Measurements from ENCODE around the gene EDEM3. TPM values are rescaled to one million over a fixed set of nuclear protein-coding genes. Genes with fewer than 3 reads are reported as not detected.

Gene EDEM3
- total RNA-seq, 2 experiments from 2014 or later, result 28.4 to 32.8 TPM

DNA sequence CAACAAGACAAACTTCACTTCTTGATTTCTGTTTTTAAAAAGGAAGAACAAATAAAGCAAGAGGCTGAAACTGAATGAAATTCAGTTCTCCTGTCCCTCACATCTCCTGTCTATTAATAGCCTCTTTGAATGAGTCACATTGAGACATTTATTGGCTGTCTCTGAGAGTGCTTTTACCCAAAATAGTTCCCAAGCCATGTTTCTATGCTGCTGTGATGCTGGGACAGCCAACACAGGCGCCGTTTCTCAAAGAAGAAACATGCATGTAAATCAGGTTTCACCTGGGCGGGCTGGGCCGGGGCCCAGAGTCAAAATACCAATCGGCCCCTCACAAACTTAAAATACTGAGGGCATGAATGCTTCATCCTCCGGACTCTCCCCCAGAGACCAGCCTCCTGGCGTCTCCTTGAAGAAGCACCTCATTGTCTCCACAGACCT lies 105.2 kb downstream of the EDEM3 start:
- H3K27me3 Mint-ChIP-seq, result peaks cover 6% of the 10 kb centered on the region
- no peak for DNase-seq
- H3K36me3 Mint-ChIP-seq (ENCODE audit: low read depth), result no peaks in the 10 kb centered on the region
- CTCF ChIA-PET, result no interaction called here
- no peak overlapping the region for H3K4me3 Mint-ChIP-seq
- H3K9me3 Mint-ChIP-seq, result no peaks in the 10 kb centered on the region
- POLR2A ChIA-PET, result no interaction called here
- no peak overlapping the region for H3K27ac Mint-ChIP-seq
- no peaks in the 10 kb centered on the region for H3K4me1 Mint-ChIP-seq

DNA sequence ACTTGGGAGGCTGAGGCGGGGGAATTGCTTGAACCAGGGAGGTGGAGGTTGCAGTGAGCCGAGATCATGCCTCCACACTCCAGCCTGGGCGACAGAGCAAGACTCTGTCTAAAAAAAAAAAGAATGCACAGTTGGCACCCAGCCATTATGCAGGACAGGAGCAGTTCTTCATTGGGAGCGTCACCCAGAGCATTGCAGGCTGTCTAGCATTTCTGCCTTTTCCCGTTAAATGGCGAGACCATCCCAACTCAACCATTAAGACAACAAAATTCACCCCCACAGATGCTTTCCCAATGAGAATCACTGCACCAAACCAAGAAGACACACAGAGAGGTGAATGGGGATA lies 105.8 kb downstream of the EDEM3 start:
- DNase-seq, result no peak
- Mint-ChIP-seq H3K27me3 (peaks cover 6% of the 10 kb centered on the region), H3K4me1 (no peaks in the 10 kb centered on the region), H3K4me3 (no peak overlapping the region), H3K36me3 (ENCODE audit: low read depth) (no peaks in the 10 kb centered on the region), H3K27ac (no peak overlapping the region), H3K9me3 (no peaks in the 10 kb centered on the region)
- CTCF ChIA-PET, result no interaction called here
- POLR2A ChIA-PET, result no interaction called here

DNA sequence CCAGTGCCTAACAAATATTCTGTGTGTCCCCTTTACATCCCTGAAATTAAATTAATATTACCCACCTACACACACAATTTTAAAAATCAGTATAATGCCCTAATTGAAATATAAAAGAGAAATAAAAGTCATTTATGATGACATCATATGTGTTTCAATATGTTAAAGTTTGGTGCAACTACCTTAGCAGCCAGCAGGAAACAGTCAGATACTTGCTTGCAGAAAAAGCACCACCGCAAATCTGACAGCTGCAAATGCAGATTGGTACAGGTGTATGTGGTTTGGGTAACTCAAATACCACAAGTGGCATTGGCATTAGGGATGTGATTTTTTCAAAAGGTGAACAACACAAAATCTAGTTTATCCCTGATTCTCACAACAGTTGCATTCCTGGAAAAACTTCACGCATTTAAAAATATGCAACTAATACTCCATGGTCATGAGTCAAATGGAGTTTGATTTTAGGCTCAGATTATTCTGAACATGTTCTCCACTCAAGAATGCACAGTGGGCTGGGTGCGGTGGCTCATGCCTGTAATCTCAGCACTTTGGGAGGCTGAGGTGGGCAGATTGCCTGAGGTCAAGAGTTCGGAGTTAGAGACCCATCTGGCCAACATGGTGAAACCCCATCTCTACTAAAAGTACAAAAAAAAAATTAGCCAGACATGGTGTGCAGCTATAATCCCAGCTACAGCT lies 106.3 kb downstream of the EDEM3 start:
- Mint-ChIP-seq H3K4me3 (no peak overlapping the region), H3K9me3 (no peaks in the 10 kb centered on the region), H3K36me3 (ENCODE audit: low read depth) (no peaks in the 10 kb centered on the region), H3K4me1 (no peaks in the 10 kb centered on the region), H3K27me3 (peaks cover 6% of the 10 kb centered on the region), H3K27ac (no peak overlapping the region)
- DNase-seq, result no peak
- ChIA-PET POLR2A (no interaction called here), CTCF (no interaction called here)

DNA sequence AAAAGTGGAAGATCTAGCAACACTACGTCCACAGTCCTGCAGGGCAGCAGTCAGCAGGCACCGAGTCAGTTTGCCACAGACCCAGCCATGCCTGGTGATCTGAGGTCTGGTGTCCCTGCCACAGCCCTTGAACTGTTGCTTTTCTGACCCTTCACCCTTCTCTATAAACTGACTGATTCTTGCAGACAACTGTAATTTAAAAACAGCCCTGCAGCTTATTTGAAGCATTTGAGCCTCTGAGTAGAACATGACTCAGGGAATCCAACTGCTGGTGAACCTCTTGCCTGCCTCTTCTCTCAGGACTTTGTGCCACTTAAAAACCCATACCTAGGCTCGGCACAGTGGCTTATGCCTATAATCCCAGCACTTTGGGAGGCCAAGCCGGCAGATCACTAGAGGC lies 107.2 kb downstream of the EDEM3 start:
- no peak overlapping the region for H3K27ac Mint-ChIP-seq
- peaks cover under 1% of the 10 kb centered on the region for H3K27me3 Mint-ChIP-seq
- H3K4me3 Mint-ChIP-seq, result no peak overlapping the region
- no peaks in the 10 kb centered on the region for H3K36me3 Mint-ChIP-seq (ENCODE audit: low read depth)
- CTCF ChIA-PET, result no interaction called here
- no peaks in the 10 kb centered on the region for H3K9me3 Mint-ChIP-seq
- no peak for DNase-seq
- POLR2A ChIA-PET, result no interaction called here
- no peaks in the 10 kb centered on the region for H3K4me1 Mint-ChIP-seq

DNA sequence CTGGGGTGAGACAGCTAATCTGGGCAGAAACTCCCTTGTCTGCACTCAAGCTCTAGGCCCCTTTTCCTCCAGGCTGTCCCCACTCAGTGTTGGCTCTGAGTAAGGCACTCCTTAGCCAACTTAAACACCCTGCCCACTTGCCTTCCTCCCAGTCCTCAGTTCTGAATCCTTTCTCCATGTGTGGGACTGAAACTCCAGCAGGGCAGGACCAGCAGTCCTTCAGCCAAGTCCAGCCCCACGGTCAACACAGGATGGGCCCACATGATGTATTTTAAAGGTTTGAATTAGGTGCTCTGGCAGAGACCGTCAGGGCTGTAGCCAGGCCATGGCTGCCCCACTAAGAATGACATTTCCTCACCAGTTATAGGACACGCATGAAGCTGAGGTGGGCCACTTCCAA lies 107.8 kb downstream of the EDEM3 start:
- H3K27me3 Mint-ChIP-seq, result no peaks in the 10 kb centered on the region
- no peak overlapping the region for H3K4me3 Mint-ChIP-seq
- ChIA-PET POLR2A (no interaction called here), CTCF (no interaction called here)
- no peaks in the 10 kb centered on the region for H3K4me1 Mint-ChIP-seq
- H3K27ac Mint-ChIP-seq, result no peak overlapping the region
- H3K9me3 Mint-ChIP-seq, result no peaks in the 10 kb centered on the region
- H3K36me3 Mint-ChIP-seq (ENCODE audit: low read depth), result no peaks in the 10 kb centered on the region
- no peak for DNase-seq

DNA sequence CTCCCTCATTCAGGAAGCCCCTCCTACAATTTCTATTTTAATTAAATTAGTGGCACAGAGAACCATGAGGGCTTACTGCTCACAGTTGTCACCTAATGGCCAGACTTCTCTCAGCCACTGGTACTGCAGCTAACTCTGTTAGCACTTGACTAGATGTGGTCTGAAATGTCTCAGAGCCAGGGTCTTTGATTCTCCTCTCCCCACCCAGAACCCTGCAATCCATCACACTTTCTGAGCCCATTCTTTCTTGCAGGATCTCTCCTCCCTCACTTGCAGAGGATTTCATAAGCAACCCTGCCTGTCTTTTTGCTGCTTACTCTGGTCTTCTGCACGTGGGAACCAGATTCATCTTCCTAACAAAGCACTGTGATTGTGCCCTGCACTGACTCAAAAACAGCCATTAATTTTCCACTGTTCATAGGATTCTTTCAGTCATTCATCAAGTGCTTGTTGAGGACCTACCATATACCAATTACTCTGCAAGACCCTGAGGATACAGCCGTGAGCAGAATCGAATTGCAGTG lies 108.4 kb downstream of the EDEM3 start:
- CTCF ChIA-PET, result no interaction called here
- H3K4me3 Mint-ChIP-seq, result no peak overlapping the region

DNA sequence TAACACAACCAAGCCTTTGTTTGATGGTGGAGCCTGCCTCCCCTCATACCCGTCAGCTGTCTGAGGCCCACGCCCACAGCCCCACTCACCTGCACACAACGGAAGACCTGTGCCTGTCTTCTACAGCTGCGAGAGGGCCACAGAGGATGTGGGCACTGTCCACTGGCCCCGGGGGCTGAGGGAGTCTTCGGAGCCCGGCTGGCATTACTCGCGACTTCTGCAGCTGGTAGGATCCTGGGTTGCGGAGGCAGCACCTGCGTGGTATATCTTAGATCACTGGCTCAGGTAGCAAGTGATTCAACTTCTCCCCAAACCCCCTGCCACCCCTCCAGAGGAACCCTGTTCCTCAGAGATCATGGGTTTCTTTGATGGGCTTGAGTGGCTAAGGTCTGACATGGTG lies 109.9 kb downstream of the EDEM3 start:
- Mint-ChIP-seq H3K36me3 (ENCODE audit: low read depth) (no peaks in the 10 kb centered on the region), H3K27me3 (no peaks in the 10 kb centered on the region), H3K4me3 (no peak overlapping the region), H3K4me1 (no peaks in the 10 kb centered on the region), H3K27ac (no peak overlapping the region), H3K9me3 (no peaks in the 10 kb centered on the region)
- no peak for DNase-seq
- CTCF ChIA-PET, result no interaction called here
- POLR2A ChIA-PET, result no interaction called here

More for the DNA sequence above, 108.4 kb downstream of the EDEM3 start:
- POLR2A ChIA-PET, result no interaction called here
- no peaks in the 10 kb centered on the region for H3K27me3 Mint-ChIP-seq
- no peaks in the 10 kb centered on the region for H3K9me3 Mint-ChIP-seq
- H3K4me1 Mint-ChIP-seq, result no peaks in the 10 kb centered on the region
- H3K36me3 Mint-ChIP-seq (ENCODE audit: low read depth), result no peaks in the 10 kb centered on the region
- no peak overlapping the region for H3K27ac Mint-ChIP-seq
- DNase-seq, result no peak

DNA sequence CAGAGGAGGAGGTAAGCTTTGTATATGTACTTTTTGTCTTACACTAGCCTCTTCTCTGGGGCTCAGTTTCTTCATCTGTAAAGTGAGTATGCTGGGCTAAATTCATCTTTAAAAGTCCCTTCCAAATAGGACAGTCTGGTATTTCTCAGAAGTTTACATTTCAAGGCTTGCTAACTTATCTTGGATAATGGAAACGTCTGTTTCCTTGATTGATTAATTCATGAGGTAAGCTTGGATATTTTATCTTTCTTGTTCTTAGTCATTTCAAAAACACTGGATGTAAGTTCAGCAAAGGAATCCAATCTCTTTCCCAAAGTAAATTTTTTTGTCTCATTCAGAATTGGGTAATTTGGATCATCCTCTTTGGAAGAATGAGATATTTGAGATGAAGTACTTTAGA lies 111.0 kb downstream of the EDEM3 start:
- H3K4me1 Mint-ChIP-seq, result no peaks in the 10 kb centered on the region
- CTCF ChIA-PET, result interaction anchor here (0.7 kb wide), 1 partner anchor 64 kb away, joined by 3 read pairs; no protein-coding TSS in a partner anchor
- no peak overlapping the region for H3K27ac Mint-ChIP-seq

DNA sequence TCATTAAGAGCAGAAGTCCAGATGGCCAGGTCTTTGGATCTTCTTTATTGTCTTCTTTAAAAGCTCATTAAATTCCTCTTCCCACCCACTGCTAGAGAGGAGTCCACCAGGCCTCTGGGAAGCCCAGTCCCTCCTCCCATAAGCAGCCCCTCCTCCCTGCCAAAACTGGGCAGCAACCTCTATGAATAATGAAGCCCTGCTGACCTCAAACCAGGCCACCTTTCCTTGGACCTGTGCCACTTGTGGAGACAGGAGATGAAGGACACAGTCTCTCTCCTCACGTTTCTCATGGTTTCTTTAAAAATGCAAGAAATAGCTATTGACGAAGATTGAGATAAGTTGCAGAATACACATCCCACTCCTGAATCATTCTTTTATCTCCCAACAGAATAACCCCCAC lies 112.8 kb downstream of the EDEM3 start:
- ChIA-PET CTCF (no interaction called here), POLR2A (no interaction called here)
- Mint-ChIP-seq H3K4me3 (no peak overlapping the region), H3K27ac (no peak overlapping the region), H3K36me3 (ENCODE audit: low read depth) (no peaks in the 10 kb centered on the region), H3K27me3 (no peaks in the 10 kb centered on the region), H3K9me3 (no peaks in the 10 kb centered on the region), H3K4me1 (no peaks in the 10 kb centered on the region)
- DNase-seq, result no peak

More for the DNA sequence above, 111.0 kb downstream of the EDEM3 start:
- H3K4me3 Mint-ChIP-seq, result no peak overlapping the region
- POLR2A ChIA-PET, result no interaction called here
- no peaks in the 10 kb centered on the region for H3K9me3 Mint-ChIP-seq
- no peaks in the 10 kb centered on the region for H3K36me3 Mint-ChIP-seq (ENCODE audit: low read depth)
- no peaks in the 10 kb centered on the region for H3K27me3 Mint-ChIP-seq
- no peak for DNase-seq

DNA sequence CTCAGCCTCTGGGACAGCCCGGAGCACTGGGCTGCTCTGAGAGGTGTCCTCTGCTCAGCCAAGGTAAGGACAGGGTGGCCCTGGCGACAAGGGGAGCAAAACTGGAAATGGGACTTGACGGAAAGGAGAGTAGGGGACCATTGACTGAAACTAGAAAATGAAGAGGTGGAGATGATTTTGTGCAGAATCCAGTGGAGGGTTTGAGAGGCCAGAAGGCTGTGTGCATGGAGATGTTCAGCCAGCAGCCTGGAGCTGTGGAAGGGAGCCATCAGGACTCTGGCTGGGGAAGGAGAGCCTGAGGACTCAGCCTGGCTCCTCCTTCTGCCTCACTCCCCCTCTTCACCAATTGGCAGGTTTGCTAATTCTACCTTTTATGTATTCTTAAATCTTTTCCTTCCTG lies 114.2 kb downstream of the EDEM3 start:
- Mint-ChIP-seq H3K36me3 (ENCODE audit: low read depth) (no peaks in the 10 kb centered on the region), H3K4me1 (no peaks in the 10 kb centered on the region), H3K9me3 (no peaks in the 10 kb centered on the region), H3K27me3 (no peaks in the 10 kb centered on the region), H3K27ac (no peak overlapping the region), H3K4me3 (no peak overlapping the region)
- ChIA-PET CTCF (no interaction called here), POLR2A (no interaction called here)
- DNase-seq, result no peak

Other genes starting within 250 kb of the EDEM3 start
- gene NIBAN1, start 219.7 kb upstream of the EDEM3 start, total RNA-seq, result 10 to 100 TPM; 57.6 to 60.9 TPM

Data from activated CD4-positive, alpha-beta T cell treated with anti-CD3 and anti-CD28 coated beads, Interleukin-2, amount 10 ng/mL, durations not matched to agents 7 days and 5 days (primary cell).